ENCODE results near the gene RBFOX2. TPM values are rescaled to one million over a fixed set of nuclear protein-coding genes. Genes with fewer than 3 reads are reported as not detected.
A peak's percentile ranks its signal among the peaks of the same experiment; 100 is the strongest.

RBFOX2 gene
- total and polyA plus RNA-seq, 2 donors from 2014 or later, result 17.2 to 68.6 TPM

DNA sequence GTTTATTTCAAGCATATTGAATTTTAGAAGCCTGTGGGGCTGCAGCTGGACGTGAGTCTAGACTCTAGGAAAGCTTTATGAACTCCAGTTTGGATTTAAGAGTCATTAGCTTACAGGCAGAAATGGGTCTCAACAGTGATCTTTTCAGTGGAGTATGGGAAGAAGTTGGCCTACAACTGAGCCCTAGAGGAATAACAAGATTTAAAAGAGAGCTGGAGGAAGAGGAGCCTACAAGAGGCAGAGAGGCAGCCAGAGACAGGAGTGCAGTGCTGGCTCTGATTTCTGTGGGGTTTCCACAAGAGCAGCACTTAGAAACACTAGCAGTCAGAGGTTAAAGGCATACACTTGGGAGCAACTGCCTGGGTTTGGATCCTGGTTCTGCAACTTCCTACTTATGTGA lies 293.1 kb downstream of the RBFOX2 start:
- intact Hi-C loops (cut with DNase I), result no loop called here
- no peaks in the 10 kb centered on the region for H3K9me3 ChIP-seq (ENCODE audit: control insufficient read depth in 2 of 3, insufficient read depth in 1 of 3, low read length in 3 of 3)
- FAIRE-seq (no peak), DNase-seq (no peak)
- H3K4me3 ChIP-seq (ENCODE audit: low read length in 3 of 3), result no peak overlapping the region
- no peaks in the 10 kb centered on the region for H3K27me3 ChIP-seq (ENCODE audit: control insufficient read depth, insufficient read depth, low read length)
- no peaks in the 10 kb centered on the region for H3K36me3 ChIP-seq (ENCODE audit: control insufficient read depth in 2 of 3, insufficient read depth in 3 of 3, low read length in 3 of 3)
- TF ChIP-seq, protein P1, sequence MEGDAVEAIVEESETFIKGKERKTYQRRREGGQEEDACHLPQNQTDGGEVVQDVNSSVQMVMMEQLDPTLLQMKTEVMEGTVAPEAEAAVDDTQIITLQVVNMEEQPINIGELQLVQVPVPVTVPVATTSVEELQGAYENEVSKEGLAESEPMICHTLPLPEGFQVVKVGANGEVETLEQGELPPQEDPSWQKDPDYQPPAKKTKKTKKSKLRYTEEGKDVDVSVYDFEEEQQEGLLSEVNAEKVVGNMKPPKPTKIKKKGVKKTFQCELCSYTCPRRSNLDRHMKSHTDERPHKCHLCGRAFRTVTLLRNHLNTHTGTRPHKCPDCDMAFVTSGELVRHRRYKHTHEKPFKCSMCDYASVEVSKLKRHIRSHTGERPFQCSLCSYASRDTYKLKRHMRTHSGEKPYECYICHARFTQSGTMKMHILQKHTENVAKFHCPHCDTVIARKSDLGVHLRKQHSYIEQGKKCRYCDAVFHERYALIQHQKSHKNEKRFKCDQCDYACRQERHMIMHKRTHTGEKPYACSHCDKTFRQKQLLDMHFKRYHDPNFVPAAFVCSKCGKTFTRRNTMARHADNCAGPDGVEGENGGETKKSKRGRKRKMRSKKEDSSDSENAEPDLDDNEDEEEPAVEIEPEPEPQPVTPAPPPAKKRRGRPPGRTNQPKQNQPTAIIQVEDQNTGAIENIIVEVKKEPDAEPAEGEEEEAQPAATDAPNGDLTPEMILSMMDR (IDR thresholded peaks at IDR 0.05; ENCODE audit: borderline replicate concordance, extremely low read depth, insufficient read depth), result no peak
- H3K4me1 ChIP-seq (ENCODE audit: control insufficient read depth in 2 of 3, insufficient read depth in 2 of 3, low read depth in 1 of 3, low read length in 3 of 3), result peaks cover 0 to 2% (median 0%) of the 10 kb centered on the region in 3 donors
- no peak overlapping the region for H3K27ac ChIP-seq (ENCODE audit: low read depth in 2 of 2, low read length in 2 of 2)
- H3K9ac ChIP-seq (ENCODE audit: low read length in 3 of 3), result no peak overlapping the region

DNA sequence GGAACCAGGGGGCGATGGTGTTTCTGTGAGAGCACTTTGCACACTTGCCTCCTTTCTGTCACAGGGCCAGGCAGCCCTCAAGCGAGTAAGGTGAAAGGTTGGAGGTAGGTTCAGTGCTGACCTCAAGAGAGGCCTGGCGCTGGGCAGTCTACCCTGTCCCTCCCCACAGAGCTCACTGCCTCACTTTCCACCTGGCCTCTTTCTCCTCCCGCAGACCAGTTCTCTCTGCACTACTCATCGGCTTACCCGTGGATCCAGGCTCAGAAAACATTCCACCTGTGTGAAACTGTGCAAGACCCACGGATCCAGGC lies 294.2 kb downstream of the RBFOX2 start:
- H3K4me3 ChIP-seq (ENCODE audit: low read length in 3 of 3), result no peak overlapping the region
- peaks cover 0 to 2% (median 0%) of the 10 kb centered on the region in 3 donors for H3K4me1 ChIP-seq (ENCODE audit: control insufficient read depth in 2 of 3, insufficient read depth in 2 of 3, low read depth in 1 of 3, low read length in 3 of 3)
- no peaks in the 10 kb centered on the region for H3K27me3 ChIP-seq (ENCODE audit: control insufficient read depth, insufficient read depth, low read length)
- DNase-seq (no peak), FAIRE-seq (no peak)
- no peak overlapping the region for H3K27ac ChIP-seq (ENCODE audit: low read depth in 2 of 2, low read length in 2 of 2)
- TF ChIP-seq, protein P1 (IDR thresholded peaks at IDR 0.05; ENCODE audit: borderline replicate concordance, extremely low read depth, insufficient read depth), result no peak
- H3K36me3 ChIP-seq (ENCODE audit: control insufficient read depth in 2 of 3, insufficient read depth in 3 of 3, low read length in 3 of 3), result no peaks in the 10 kb centered on the region
- H3K9me3 ChIP-seq (ENCODE audit: control insufficient read depth in 2 of 3, insufficient read depth in 1 of 3, low read length in 3 of 3), result no peaks in the 10 kb centered on the region
- no peak overlapping the region for H3K9ac ChIP-seq (ENCODE audit: low read length in 3 of 3)
- intact Hi-C loops (cut with DNase I), result no loop called here

DNA sequence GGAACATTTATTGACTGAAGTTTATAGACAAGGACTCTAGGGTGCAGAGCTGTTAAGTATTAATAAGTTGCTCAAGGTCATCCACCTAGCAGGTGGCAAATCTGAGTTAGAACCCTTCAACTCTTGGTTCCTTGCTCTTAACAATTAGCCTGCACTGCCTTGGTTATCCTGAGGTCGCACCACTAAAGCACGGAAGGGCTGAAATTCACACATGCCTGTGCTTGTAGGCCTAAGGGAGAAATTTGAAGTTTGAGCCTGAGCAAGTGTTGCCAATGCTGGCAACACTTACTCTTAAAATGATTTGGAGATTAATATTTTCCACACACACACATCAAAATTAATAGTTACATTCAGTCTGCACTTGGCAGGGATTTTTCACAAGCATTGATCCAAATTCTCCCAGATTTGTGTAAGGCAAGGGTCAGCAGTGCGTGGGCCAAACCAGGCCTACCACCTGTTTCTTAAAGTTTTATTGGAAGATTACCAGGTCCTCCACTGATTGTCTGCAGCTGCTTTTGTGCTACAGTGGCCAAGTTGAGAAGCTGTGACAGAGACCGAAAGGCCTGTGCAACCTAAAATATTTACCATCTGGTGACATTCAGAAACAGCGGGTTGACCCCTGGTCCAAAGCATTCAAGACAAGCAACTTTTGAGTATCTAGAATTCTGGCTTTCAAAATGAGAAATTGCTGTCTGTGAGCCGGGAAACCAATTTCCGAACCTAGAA lies 294.7 kb downstream of the RBFOX2 start:
- Histone ChIP-seq H3K27me3 (ENCODE audit: control insufficient read depth, insufficient read depth, low read length) (no peaks in the 10 kb centered on the region), H3K27ac (ENCODE audit: low read depth in 2 of 2, low read length in 2 of 2) (no peak overlapping the region), H3K9me3 (ENCODE audit: control insufficient read depth in 2 of 3, insufficient read depth in 1 of 3, low read length in 3 of 3) (no peaks in the 10 kb centered on the region), H3K4me1 (ENCODE audit: control insufficient read depth in 2 of 3, insufficient read depth in 2 of 3, low read depth in 1 of 3, low read length in 3 of 3) (peaks cover 0 to 2% (median 0%) of the 10 kb centered on the region in 3 donors), H3K36me3 (ENCODE audit: control insufficient read depth in 2 of 3, insufficient read depth in 3 of 3, low read length in 3 of 3) (no peaks in the 10 kb centered on the region), H3K9ac (ENCODE audit: low read length in 3 of 3) (no peak overlapping the region), H3K4me3 (ENCODE audit: low read length in 3 of 3) (no peak overlapping the region)
- DNase-seq (peak in 1 of 5 donors; percentile 33), FAIRE-seq (no peak)
- intact Hi-C loops (cut with DNase I), result no loop called here
- TF ChIP-seq, protein P1 (IDR thresholded peaks at IDR 0.05; ENCODE audit: borderline replicate concordance, extremely low read depth, insufficient read depth), result no peak

DNA sequence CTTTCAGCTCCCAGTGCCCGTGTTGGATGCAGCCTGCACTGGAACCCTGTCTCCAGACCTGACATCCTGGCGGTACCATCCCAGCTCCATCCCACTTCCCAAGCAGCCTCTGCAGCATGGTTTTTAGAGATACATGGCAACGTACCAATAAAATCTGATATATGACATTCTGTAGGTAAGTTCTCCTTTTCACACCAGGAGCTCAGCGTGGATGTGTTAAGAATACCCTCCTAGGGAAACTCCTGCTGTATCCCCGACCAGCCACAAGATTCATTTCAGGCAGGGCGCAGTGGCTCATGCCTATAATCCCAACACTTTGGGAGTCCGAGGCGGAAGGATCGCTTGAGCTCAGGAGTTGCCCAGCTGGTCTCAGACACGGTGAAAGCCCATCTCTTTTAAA lies 295.6 kb downstream of the RBFOX2 start:
- Histone ChIP-seq H3K4me1 (ENCODE audit: control insufficient read depth in 2 of 3, insufficient read depth in 2 of 3, low read depth in 1 of 3, low read length in 3 of 3) (peaks cover 0 to 2% (median 0%) of the 10 kb centered on the region in 3 donors), H3K4me3 (ENCODE audit: low read length in 3 of 3) (no peak overlapping the region), H3K27ac (ENCODE audit: low read depth in 2 of 2, low read length in 2 of 2) (no peak overlapping the region), H3K27me3 (ENCODE audit: control insufficient read depth, insufficient read depth, low read length) (no peaks in the 10 kb centered on the region), H3K9ac (ENCODE audit: low read length in 3 of 3) (no peak overlapping the region), H3K9me3 (ENCODE audit: control insufficient read depth in 2 of 3, insufficient read depth in 1 of 3, low read length in 3 of 3) (no peaks in the 10 kb centered on the region), H3K36me3 (ENCODE audit: control insufficient read depth in 2 of 3, insufficient read depth in 3 of 3, low read length in 3 of 3) (no peaks in the 10 kb centered on the region)
- intact Hi-C loops (cut with DNase I), result no loop called here
- FAIRE-seq (no peak), DNase-seq (no peak)
- TF ChIP-seq, protein P1 (IDR thresholded peaks at IDR 0.05; ENCODE audit: borderline replicate concordance, extremely low read depth, insufficient read depth), result no peak
